SK-N-DZ (cell line): ENCODE measurements around the gene HINT3. TPM values are rescaled to one million over a fixed set of nuclear protein-coding genes. Genes with fewer than 3 reads are reported as not detected.
"Not testable (repeated sequence)": the region's sequence is repeated elsewhere in the genome, so short reads cannot be mapped to it uniquely, and the experiment has no call there.

ENCODE experiments used
- DNase-seq: peaks from one replicate; pipeline ENCODE4 v3.0.0-alpha.2; 2015; ENCODE audit warnings: low spot score
- polyA plus RNA-seq, 2 experiments: library from polyadenylated mRNA; depleted of rRNA; stranded (reverse); fragments of >200 nt; gene quantifications; 2 replicates each; pipeline ENCODE4 v1.2.3, GENCODE V29; 2014

HINT3 gene
- 20.8 and 20.9 TPM in 2 replicates for polyA plus RNA-seq (2014; cell fraction: cytosol; rRNA removed)
- polyA plus RNA-seq (2014; cell fraction: nucleus; rRNA removed) = 3.4 and 5.3 TPM in 2 replicates

GRCh38 chr6:125956506-125957390, at the start of gene HINT3:
TSS of gene HINT3 (plus strand) at chr6:125956770. CDS start at chr6:125956978, 208 bp downstream.
- DNase-seq = peak; percentile 98

- DNase-seq = no peak
Measured at GRCh38 chr6:125910527-125910926, 46.0 kb upstream of the HINT3 start.

- not testable (repeated sequence) for DNase-seq
Measured at GRCh38 chr6:125911051-125911451, 45.5 kb upstream of the HINT3 start.

GRCh38 chr6:125912430-125912829, 44.1 kb upstream of the HINT3 start:
- DNase-seq = not testable (repeated sequence)

- DNase-seq = no peak
Measured at GRCh38 chr6:125913145-125913544, 43.4 kb upstream of the HINT3 start.

GRCh38 chr6:125913864-125914351, 42.7 kb upstream of the HINT3 start:
- DNase-seq = no peak

- no peak for DNase-seq
Measured at GRCh38 chr6:125918230-125918629, 38.3 kb upstream of the HINT3 start.

GRCh38 chr6:125918681-125919566, 37.6 kb upstream of the HINT3 start:
- no peak for DNase-seq

- no peak for DNase-seq
Measured at GRCh38 chr6:125919618-125920017, 37.0 kb upstream of the HINT3 start.

- DNase-seq = no peak
Measured at GRCh38 chr6:125922322-125922860, 34.2 kb upstream of the HINT3 start.

GRCh38 chr6:125923366-125923877, 33.1 kb upstream of the HINT3 start:
- DNase-seq = no peak

GRCh38 chr6:125924169-125924568, 32.4 kb upstream of the HINT3 start:
- no peak for DNase-seq

- DNase-seq = no peak
Measured at GRCh38 chr6:125924697-125925358, 31.7 kb upstream of the HINT3 start.

- DNase-seq = no peak
Measured at GRCh38 chr6:125926711-125927110, 29.9 kb upstream of the HINT3 start.

- DNase-seq = no peak
Measured at GRCh38 chr6:125927761-125928160, 28.8 kb upstream of the HINT3 start.

- no peak for DNase-seq
Measured at GRCh38 chr6:125930765-125931418, 25.7 kb upstream of the HINT3 start.

GRCh38 chr6:125931733-125932450, 24.7 kb upstream of the HINT3 start:
- DNase-seq = no peak

- no peak for DNase-seq
Measured at GRCh38 chr6:125932451-125932795, 24.1 kb upstream of the HINT3 start.

- not testable (repeated sequence) for DNase-seq
Measured at GRCh38 chr6:125935520-125935919, 21.1 kb upstream of the HINT3 start.

- no peak for DNase-seq
Measured at GRCh38 chr6:125939026-125939425, 17.5 kb upstream of the HINT3 start.
